Neural cell (in vitro differentiated cells): Measurements from ENCODE around the gene SAMD1. TPM values are rescaled to one million over a fixed set of nuclear protein-coding genes. Genes with fewer than 3 reads are reported as not detected.

Source experiments
- H2AFZ ChIP-seq: fragments of 200-600, 300-800 bp; sonication (generic), shearing (Covaris generic); 2 replicates; pipeline ENCODE4 v1.6.0; 2014; ENCODE audit warnings: low read depth, mild to moderate bottlenecking, antibody characterized with exemption, low read length, moderate library complexity
- H3F3A ChIP-seq: fragments of 200-600 bp; shearing (Covaris generic); 2 replicates; pipeline ENCODE4 v1.6.1; 2016; ENCODE audit warnings: mild to moderate bottlenecking, moderate library complexity, mixed read lengths, antibody characterized with exemption, low read length; ENCODE audit not compliant: insufficient read depth, poor library complexity, severe bottlenecking
- H3K27ac ChIP-seq: fragments of 200-600, 300-800 bp; sonication (generic), shearing (Covaris generic); 2 replicates; pipeline ENCODE4 v1.5.1; 2014; ENCODE audit warnings: mild to moderate bottlenecking, low read length, moderate library complexity
- H3K27me3 ChIP-seq: fragments of 300-800, 200-600 bp; sonication (generic), shearing (Covaris generic); 2 replicates; pipeline ENCODE4 v1.6.0; 2014; ENCODE audit warnings: mild to moderate bottlenecking, low read depth, low read length, moderate library complexity; ENCODE audit not compliant: insufficient read depth
- H3K36me3 ChIP-seq: fragments of 300-800, 200-600 bp; sonication (generic), shearing (Covaris generic); 2 replicates; pipeline ENCODE4 v1.5.1; 2014; ENCODE audit warnings: mild to moderate bottlenecking, antibody characterized with exemption, low read length, moderate library complexity; ENCODE audit not compliant: insufficient read depth
- H3K4me2 ChIP-seq: fragments of 300-800, 200-600 bp; sonication (generic), shearing (Covaris generic); 2 replicates; pipeline ENCODE4 v1.6.0; 2014; ENCODE audit warnings: mild to moderate bottlenecking, low read length
- H3K4me3 ChIP-seq: fragments of 300-800, 200-600 bp; sonication (generic), shearing (Covaris generic); 2 replicates; pipeline ENCODE4 v1.5.1; 2014; ENCODE audit warnings: mild to moderate bottlenecking, low read length, moderate library complexity
- H3K79me2 ChIP-seq: fragments of 200-600 bp; shearing (Covaris generic); replicated peaks from 2 replicates; pipeline ENCODE4 v1.6.0; 2014; ENCODE audit warnings: mild to moderate bottlenecking, low read length, moderate library complexity; ENCODE audit not compliant: insufficient read depth
- H3K9ac ChIP-seq: fragments of 300-800, 200-600 bp; sonication (generic), shearing (Covaris generic); 2 replicates; pipeline ENCODE4 v1.6.1; 2016; ENCODE audit warnings: mild to moderate bottlenecking, low read length, mixed read lengths
- H3K9me2 ChIP-seq: fragments of 200-600 bp; shearing (Covaris generic); 2 replicates; pipeline ENCODE4 v1.6.1; 2016; ENCODE audit warnings: mild to moderate bottlenecking, low read length, mixed read lengths; ENCODE audit not compliant: insufficient read depth
- H3K9me3 ChIP-seq: fragments of 200-600, 300-800 bp; sonication (generic), shearing (Covaris generic); 2 replicates; pipeline ENCODE4 v1.6.1; 2016; ENCODE audit warnings: mild to moderate bottlenecking, mixed run types, low read length, moderate library complexity, mixed read lengths
- H4K20me1 ChIP-seq: fragments of 200-600 bp; shearing (Covaris generic); 2 replicates; pipeline ENCODE4 v1.6.1; 2016; ENCODE audit warnings: mild to moderate bottlenecking, mixed run types; ENCODE audit not compliant: insufficient read depth
- CTCF ChIP-seq: fragments of 450-650 bp; IDR thresholded peaks from 2 replicates; pipeline ENCODE4 v1.5.1; 2014; ENCODE audit warnings: antibody characterized with exemption, mild to moderate bottlenecking, moderate library complexity; ENCODE audit not compliant: poor library complexity, severe bottlenecking
- EP300 ChIP-seq: fragments of 450-650 bp; conservative IDR thresholded peaks from 2 replicates; pipeline ENCODE4 v1.6.1; 2014; ENCODE audit warnings: antibody characterized with exemption, mild to moderate bottlenecking, moderate library complexity; ENCODE audit not compliant: poor library complexity, severe bottlenecking
- EZH2 ChIP-seq: fragments of 200-600, 300-800 bp; shearing (Covaris generic), sonication (generic); IDR thresholded peaks from 2 replicates; pipeline ENCODE4 v1.6.1; 2014; ENCODE audit warnings: antibody characterized with exemption, low read length, borderline replicate concordance, mild to moderate bottlenecking; ENCODE audit not compliant: insufficient read depth, poor library complexity, severe bottlenecking
- MXI1 ChIP-seq: fragments of 450-650 bp; conservative IDR thresholded peaks from 2 replicates; pipeline ENCODE4 v1.6.1; 2014; ENCODE audit warnings: antibody characterized with exemption, mild to moderate bottlenecking; ENCODE audit not compliant: poor library complexity, severe bottlenecking
- POLR2AphosphoS5 ChIP-seq: IDR thresholded peaks from 2 replicates; pipeline ENCODE4 v1.6.1; 2012
- RAD21 ChIP-seq: fragments of 450-650 bp; conservative IDR thresholded peaks from 2 replicates; pipeline ENCODE4 v1.6.1; 2014; ENCODE audit warnings: antibody characterized with exemption, mild to moderate bottlenecking, moderate library complexity
- REST ChIP-seq: IDR thresholded peaks from 2 replicates; pipeline ENCODE4 v1.6.1; 2012; ENCODE audit warnings: borderline replicate concordance
- SMC3 ChIP-seq: fragments of 450-650 bp; conservative IDR thresholded peaks from 2 replicates; pipeline ENCODE4 v1.6.1; 2014; ENCODE audit warnings: antibody characterized with exemption, mild to moderate bottlenecking, moderate library complexity; ENCODE audit not compliant: poor library complexity
- TAF1 ChIP-seq: IDR thresholded peaks from 2 replicates; pipeline ENCODE4 v1.6.1; 2012; ENCODE audit warnings: low read depth
- polyA plus RNA-seq: library from polyadenylated mRNA; depleted of rRNA; stranded (reverse); fragments of >200 nt; gene quantifications from 2 replicates; pipeline ENCODE4 v1.2.3, GENCODE V29; 2014

Gene SAMD1
- polyA plus RNA-seq, 1 donor from 2014 or later: 38.1 TPM

GRCh38 chr19:14055396-14055795, 35.2 kb downstream of the SAMD1 start:
- Histone ChIP-seq H3F3A (no peaks in the 10 kb centered on the region), H4K20me1 (no peaks in the 10 kb centered on the region), H3K4me3 (no peak overlapping the region), H3K27ac (no peak overlapping the region), H3K36me3 (no peaks in the 10 kb centered on the region), H3K27me3 (peaks cover 18% of the 10 kb centered on the region), H3K79me2 (no peaks in the 10 kb centered on the region), H2AFZ (no peak overlapping the region), H3K9me2 (no peaks in the 10 kb centered on the region), H3K9me3 (no peaks in the 10 kb centered on the region), H3K9ac (no peak overlapping the region), H3K4me2 (no peak overlapping the region)
- TF ChIP-seq CTCF (no peak), RAD21 (no peak), POLR2AphosphoS5 (no peak), MXI1 (no peak), SMC3 (no peak), TAF1 (no peak), REST (no peak), EZH2 (no peak), EP300 (no peak)

GRCh38 chr19:14054721-14055120, 35.8 kb downstream of the SAMD1 start:
- Histone ChIP-seq H3K4me3 (no peak overlapping the region), H3K9me2 (no peaks in the 10 kb centered on the region), H3K9ac (no peak overlapping the region), H3K9me3 (no peaks in the 10 kb centered on the region), H3K79me2 (no peaks in the 10 kb centered on the region), H3K27me3 (peaks cover 15% of the 10 kb centered on the region), H3K36me3 (no peaks in the 10 kb centered on the region), H3F3A (no peaks in the 10 kb centered on the region), H3K27ac (no peak overlapping the region), H2AFZ (no peak overlapping the region), H3K4me2 (no peak overlapping the region), H4K20me1 (no peaks in the 10 kb centered on the region)
- TF ChIP-seq RAD21 (no peak), CTCF (no peak), POLR2AphosphoS5 (no peak), EZH2 (no peak), MXI1 (no peak), SMC3 (no peak), EP300 (no peak), TAF1 (no peak), REST (no peak)
